ENCODE results near the gene IMMP1L. TPM values are rescaled to one million over a fixed set of nuclear protein-coding genes. Genes with fewer than 3 reads are reported as not detected.

The IMMP1L gene
- total RNA-seq, 2 experiments from 2014 or later: 27.9 to 37.3 TPM

GRCh38 chr11:31555938-31556337 is 46.5 kb upstream of the IMMP1L start:
- Histone ChIP-seq H3K4me1 (ENCODE audit: insufficient read depth, low read length, poor library complexity, severe bottlenecking) (no peaks in the 10 kb centered on the region), H3K4me2 (ENCODE audit: low read length) (no peak overlapping the region), H4K20me1 (ENCODE audit: insufficient read depth, low read length) (peaks cover 2% of the 10 kb centered on the region; the same call in 1 of the 2 replicates), H3K79me2 (ENCODE audit: insufficient read depth, low read depth, low read length) (no peaks in the 10 kb centered on the region), H2AFZ (ENCODE audit: low read length) (no peak overlapping the region), H3K4me3 (ENCODE audit: low read depth, low read length, poor library complexity, severe bottlenecking) (no peak overlapping the region), H3K27ac (ENCODE audit: low read depth, low read length, poor library complexity, severe bottlenecking) (no peak overlapping the region), H3K36me3 (ENCODE audit: insufficient read depth, low read length) (no peaks in the 10 kb centered on the region), H3K9me2 (ENCODE audit: insufficient read depth, low read length) (no peaks in the 10 kb centered on the region), H3K9me3 (ENCODE audit: low read length) (no peaks in the 10 kb centered on the region)
- ChIA-PET CTCF (ENCODE audit: unreplicated experiment) (no interaction called here), POLR2A (no interaction called here)
- intact Hi-C loops (cut with micrococcal nuclease; ENCODE audit: unreplicated experiment): no loop called here
- no TSS peak for BruUV-seq (replicated peaks)
- no peak for DNase-seq (ENCODE audit: low spot score)
- TF ChIP-seq CTCF (conservative IDR thresholded peaks at IDR 0.05; ENCODE audit: low read length) (no peak), EZH2phosphoT487 (IDR thresholded peaks at IDR 0.05; ENCODE audit: borderline replicate concordance, low read depth, low read length) (no peak)

- CTCF ChIA-PET (ENCODE audit: unreplicated experiment): no interaction called here
- peaks cover 31% of the 10 kb centered on the region for H3K36me3 ChIP-seq (ENCODE audit: insufficient read depth, low read length)
- H4K20me1 ChIP-seq (ENCODE audit: insufficient read depth, low read length): no peaks in the 10 kb centered on the region
- H3K4me2 ChIP-seq (ENCODE audit: low read length): no peak overlapping the region
- TF ChIP-seq EZH2phosphoT487 (IDR thresholded peaks at IDR 0.05; ENCODE audit: borderline replicate concordance, low read depth, low read length) (no peak), CTCF (conservative IDR thresholded peaks at IDR 0.05; ENCODE audit: low read length) (no peak)
- no peaks in the 10 kb centered on the region for H3K4me1 ChIP-seq (ENCODE audit: insufficient read depth, low read length, poor library complexity, severe bottlenecking)
- intact Hi-C loops (cut with micrococcal nuclease; ENCODE audit: unreplicated experiment): no loop called here
- H3K4me3 ChIP-seq (ENCODE audit: low read depth, low read length, poor library complexity, severe bottlenecking): no peak overlapping the region
- no peaks in the 10 kb centered on the region for H3K9me3 ChIP-seq (ENCODE audit: low read length)
- no TSS peak for BruUV-seq (replicated peaks)
- H3K9me2 ChIP-seq (ENCODE audit: insufficient read depth, low read length): no peaks in the 10 kb centered on the region
- POLR2A ChIA-PET: interaction anchor here (1.1 kb wide), 1 partner anchor 9 kb away, joined by 3 read pairs; no protein-coding TSS in a partner anchor
- no peak for DNase-seq (ENCODE audit: low spot score)
- H3K27ac ChIP-seq (ENCODE audit: low read depth, low read length, poor library complexity, severe bottlenecking): no peak overlapping the region
- H2AFZ ChIP-seq (ENCODE audit: low read length): no peak overlapping the region
- H3K79me2 ChIP-seq (ENCODE audit: insufficient read depth, low read depth, low read length): no peaks in the 10 kb centered on the region
These were observed 33.4 kb upstream of the IMMP1L start for GRCh38 chr11:31542862-31543261.

GRCh38 chr11:31535479-31535878 is 26.1 kb upstream of the IMMP1L start:
- Histone ChIP-seq H3K4me3 (ENCODE audit: low read depth, low read length, poor library complexity, severe bottlenecking) (no peak overlapping the region), H3K36me3 (ENCODE audit: insufficient read depth, low read length) (peaks cover 10% of the 10 kb centered on the region; the same call in 1 of the 2 replicates), H2AFZ (ENCODE audit: low read length) (no peak overlapping the region), H3K79me2 (ENCODE audit: insufficient read depth, low read depth, low read length) (no peaks in the 10 kb centered on the region), H3K9me3 (ENCODE audit: low read length) (no peaks in the 10 kb centered on the region), H3K27ac (ENCODE audit: low read depth, low read length, poor library complexity, severe bottlenecking) (no peak overlapping the region), H3K4me1 (ENCODE audit: insufficient read depth, low read length, poor library complexity, severe bottlenecking) (no peaks in the 10 kb centered on the region), H3K4me2 (ENCODE audit: low read length) (no peak overlapping the region), H4K20me1 (ENCODE audit: insufficient read depth, low read length) (no peaks in the 10 kb centered on the region), H3K9me2 (ENCODE audit: insufficient read depth, low read length) (no peaks in the 10 kb centered on the region)
- no peak for TF ChIP-seq CTCF (conservative IDR thresholded peaks at IDR 0.05; ENCODE audit: low read length)
- no peak for TF ChIP-seq EZH2phosphoT487 (IDR thresholded peaks at IDR 0.05; ENCODE audit: borderline replicate concordance, low read depth, low read length)
- intact Hi-C loops (cut with micrococcal nuclease; ENCODE audit: unreplicated experiment): no loop called here
- no TSS peak for BruUV-seq (replicated peaks)
- POLR2A ChIA-PET: no interaction called here
- DNase-seq (ENCODE audit: low spot score): no peak
- CTCF ChIA-PET (ENCODE audit: unreplicated experiment): no interaction called here
